ENCODE results near the gene STIMATE.

STIMATE gene

GRCh38 chr3:52893723-52894122 is 3.6 kb downstream of the STIMATE start:
- DNase-seq (ENCODE audit: low read depth in 3 of 3), result no peak

DNA sequence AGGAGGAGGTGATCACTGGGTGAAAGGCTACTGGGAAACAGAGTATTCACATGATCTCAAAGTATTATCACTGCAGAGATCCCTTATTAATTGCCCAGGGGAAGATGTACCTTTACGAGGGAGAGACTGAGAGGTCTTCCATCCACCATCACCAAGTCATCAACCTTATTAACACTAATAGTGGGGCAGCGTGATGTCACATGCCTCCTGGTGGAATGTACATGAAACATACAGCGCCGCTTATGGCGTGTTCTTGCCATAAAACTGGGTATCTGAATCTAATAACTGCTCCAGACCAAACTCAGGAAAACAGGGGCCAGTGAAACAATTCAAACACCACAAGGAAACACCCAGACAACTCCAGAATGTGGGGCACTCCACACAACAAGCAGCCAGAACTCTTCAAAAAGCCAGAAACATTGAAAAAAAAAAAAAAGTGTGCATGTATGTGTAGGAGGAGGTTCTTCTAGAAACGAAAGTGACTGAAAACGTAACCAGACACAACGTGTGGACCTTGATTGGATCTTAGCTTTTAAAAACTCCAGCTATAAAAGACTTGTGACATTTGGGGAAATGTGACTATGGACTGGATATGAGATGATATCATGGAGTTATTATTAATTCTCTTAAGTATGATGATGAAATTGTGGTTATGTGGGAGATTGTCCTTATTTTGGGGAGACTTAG is 4.6 kb downstream of the STIMATE start:
- DNase-seq (ENCODE audit: low read depth in 3 of 3), result no peak

GRCh38 chr3:52892290-52892624 is 5.1 kb downstream of the STIMATE start:
- DNase-seq (ENCODE audit: low read depth in 3 of 3), result no peak

DNA sequence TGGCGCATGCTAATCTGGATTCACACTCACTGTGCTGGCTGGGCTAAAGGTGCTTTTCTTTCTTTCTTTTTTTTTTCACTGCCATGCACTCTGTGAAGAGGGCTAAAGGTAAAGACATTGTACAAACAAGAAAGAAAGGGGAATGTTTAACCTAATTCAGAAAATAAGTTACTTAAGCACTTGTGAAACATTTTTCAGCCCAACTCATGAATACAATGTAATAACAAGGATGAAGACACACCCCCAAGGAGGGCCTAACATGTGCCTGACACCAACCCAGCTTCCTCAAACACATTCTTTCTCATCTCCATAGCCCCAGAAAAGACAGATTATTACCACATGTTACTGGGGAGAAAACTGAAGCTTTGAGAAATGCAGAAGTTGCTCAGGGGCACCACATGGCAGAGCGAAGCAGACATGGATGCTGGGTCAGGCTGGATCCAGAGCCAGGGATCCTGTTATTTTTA is 5.7 kb downstream of the STIMATE start:
- no peak for DNase-seq (ENCODE audit: low read depth in 3 of 3)

- DNase-seq (ENCODE audit: low read depth in 3 of 3), result peak in 1 of 3 experiments; percentile 52
These were observed 6.2 kb downstream of the STIMATE start for GRCh38 chr3:52891164-52891563.

DNA sequence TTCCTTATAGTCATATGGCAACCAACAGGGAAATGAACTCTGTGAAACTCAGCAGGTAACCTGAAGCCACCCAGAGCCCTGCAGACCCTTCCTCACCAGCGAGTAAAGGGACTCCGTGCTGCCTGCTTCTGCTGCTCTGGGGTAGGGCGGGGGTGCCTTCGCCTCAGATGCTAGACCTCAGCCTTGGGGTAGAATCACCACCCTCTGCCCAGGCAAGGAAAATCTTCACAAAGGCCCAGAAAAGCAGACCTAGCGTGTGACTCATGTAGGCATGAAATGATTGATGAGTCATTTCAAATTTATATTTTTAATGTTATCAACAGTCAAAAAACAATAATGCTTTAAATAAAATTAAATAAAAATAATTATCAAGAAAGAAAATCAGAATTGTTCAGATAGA is 6.6 kb downstream of the STIMATE start:
- DNase-seq (ENCODE audit: low read depth in 3 of 3), result peak in 1 of 3 experiments; percentile 37

GRCh38 chr3:52889901-52890300 is 7.4 kb downstream of the STIMATE start:
- DNase-seq (ENCODE audit: low read depth in 3 of 3), result no peak

DNA sequence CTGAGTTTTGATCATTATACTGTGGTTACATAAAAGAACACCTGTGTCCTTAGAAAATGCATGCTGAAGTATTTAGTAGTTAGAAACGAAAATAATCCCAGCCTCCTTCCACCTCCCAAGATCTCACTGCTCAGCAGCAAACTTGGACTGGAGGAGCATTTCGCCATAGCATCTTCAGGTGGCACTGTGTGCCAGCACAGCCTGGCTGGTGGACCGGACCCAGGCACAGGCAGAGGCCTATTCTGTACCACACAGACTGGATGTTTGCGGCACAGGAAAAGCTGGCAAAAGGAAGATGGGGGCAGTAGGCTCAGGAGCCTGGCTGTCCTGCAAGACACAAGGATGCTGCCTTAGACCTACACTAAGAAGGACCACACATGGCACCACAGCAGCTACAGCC is 10.2 kb downstream of the STIMATE start:
- no peak for DNase-seq (ENCODE audit: low read depth in 3 of 3)

GRCh38 chr3:52886049-52886730 is 11.2 kb downstream of the STIMATE start:
- no peak for DNase-seq (ENCODE audit: low read depth in 3 of 3)

GRCh38 chr3:52882377-52882776 is 15.0 kb downstream of the STIMATE start:
- DNase-seq (ENCODE audit: low read depth in 3 of 3), result no peak

DNA sequence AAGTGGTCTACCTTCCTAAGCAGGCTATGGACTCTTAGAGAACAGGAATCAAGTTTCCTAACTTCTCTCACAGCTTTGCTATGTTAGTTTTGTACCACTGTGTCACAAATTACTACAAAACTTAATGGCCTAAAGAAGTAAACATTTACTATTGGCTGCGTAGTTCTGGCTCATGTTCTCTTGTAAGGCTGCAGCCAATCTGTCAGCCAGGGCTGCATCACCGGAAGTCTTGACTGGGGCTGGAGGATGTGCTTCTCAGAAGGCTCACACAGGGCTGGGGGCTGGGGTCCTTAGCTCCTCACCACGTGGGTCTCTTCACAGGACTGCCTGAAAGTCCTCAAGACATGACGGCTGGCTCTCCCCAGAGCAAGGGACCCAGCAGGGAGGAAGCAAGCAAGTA is 15.5 kb downstream of the STIMATE start:
- no peak for DNase-seq (ENCODE audit: low read depth in 3 of 3)

DNA sequence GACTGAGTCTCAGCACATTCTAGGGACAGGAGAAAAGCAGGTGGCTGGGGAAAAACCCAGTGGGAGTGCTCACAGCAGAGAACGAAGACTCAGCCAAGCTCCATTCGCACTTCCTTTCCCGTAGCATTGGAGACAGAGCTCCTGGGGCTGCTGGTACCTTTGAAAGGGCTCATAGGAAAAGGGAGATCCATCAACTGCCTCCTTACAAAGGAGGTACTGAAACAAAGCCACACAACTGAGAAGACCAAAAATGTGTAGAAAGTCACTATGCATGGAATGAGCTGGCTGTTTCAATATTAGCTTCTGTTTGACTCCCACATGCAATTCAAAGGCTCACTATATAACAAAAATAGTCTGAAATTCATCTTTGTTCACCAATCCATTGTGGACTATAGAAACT is 16.9 kb downstream of the STIMATE start:
- DNase-seq (ENCODE audit: low read depth in 3 of 3), result no peak

DNA sequence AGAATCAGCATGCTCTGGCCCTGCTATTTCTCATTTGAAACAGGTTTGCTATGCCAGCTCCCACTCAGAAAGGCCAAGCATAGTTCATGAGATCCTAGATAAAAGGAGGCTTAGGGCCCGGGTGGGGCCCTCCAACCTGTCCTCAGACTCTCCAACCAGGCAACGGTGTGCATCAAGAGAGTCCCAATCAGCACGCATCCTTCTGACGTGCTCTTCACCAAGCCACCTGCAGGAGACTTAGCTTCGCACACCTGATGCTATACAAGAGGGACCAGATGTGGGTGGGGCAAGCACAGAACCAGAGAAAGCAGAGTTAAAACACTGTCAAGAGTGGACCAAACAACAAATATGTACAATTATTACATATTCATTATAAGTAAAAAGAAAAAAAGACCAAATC is 17.3 kb downstream of the STIMATE start:
- DNase-seq (ENCODE audit: low read depth in 3 of 3), result no peak

DNA sequence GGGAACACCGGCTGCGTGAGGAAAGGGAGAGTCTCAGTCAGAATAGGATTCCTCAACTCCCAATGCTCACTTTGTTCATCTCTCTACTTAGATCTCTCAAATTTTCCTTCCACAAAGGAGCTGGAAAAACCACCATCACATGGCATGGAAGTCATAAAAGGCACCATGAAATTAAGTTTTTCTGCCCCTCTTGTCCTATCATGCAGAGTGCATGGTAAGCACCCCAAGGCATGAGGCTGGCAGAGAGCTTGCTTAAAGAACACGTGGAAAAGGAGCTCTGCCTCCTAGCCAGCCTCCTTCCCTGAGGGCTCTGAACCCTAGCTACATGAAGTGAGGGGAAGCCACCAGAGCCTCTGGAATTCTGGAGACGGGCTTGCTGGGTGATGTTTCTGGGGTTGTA is 17.8 kb downstream of the STIMATE start:
- DNase-seq (ENCODE audit: low read depth in 3 of 3), result no peak

- no peak for DNase-seq (ENCODE audit: low read depth in 3 of 3)
These were observed 18.3 kb downstream of the STIMATE start for GRCh38 chr3:52879090-52879489.

- DNase-seq (ENCODE audit: low read depth in 3 of 3), result no peak
These were observed 20.3 kb downstream of the STIMATE start for GRCh38 chr3:52877085-52877484.

DNA sequence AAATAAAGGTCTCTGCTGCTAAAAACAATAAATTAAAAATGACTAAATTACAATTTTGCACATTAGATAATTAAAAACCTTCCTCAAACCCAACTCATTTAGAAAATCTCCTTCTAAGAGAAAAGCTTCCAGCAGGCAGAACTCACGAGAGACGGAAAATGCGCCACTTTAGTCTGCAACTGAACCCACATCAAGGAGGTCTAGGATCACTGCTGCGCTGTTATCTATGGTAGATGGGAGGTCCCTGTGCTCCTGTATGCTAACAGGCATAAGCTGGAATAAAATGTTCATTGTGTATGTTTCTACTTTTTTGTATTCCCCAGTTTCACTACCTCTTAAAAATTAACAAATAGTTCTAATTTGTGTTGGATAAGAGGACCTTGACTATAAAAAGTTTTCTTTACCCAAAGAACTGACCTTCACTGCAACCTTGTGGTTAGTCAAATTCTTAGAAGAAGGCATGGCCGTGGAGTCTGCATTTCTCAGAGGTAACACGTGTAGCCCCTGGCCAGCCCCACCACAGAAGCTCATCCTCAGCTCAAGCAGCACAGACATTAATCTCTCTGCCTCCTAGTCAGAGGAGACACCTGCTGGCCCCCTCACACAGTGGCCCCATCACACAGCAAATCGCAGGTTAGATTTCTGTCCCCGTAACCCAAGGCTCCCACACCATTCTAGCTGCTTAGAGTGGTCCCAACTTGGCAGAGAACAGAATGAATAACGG is 22.3 kb downstream of the STIMATE start:
- DNase-seq (ENCODE audit: low read depth in 3 of 3), result no peak

- no peak for DNase-seq (ENCODE audit: low read depth in 3 of 3)
These were observed 23.1 kb downstream of the STIMATE start for GRCh38 chr3:52874160-52874701.

DNA sequence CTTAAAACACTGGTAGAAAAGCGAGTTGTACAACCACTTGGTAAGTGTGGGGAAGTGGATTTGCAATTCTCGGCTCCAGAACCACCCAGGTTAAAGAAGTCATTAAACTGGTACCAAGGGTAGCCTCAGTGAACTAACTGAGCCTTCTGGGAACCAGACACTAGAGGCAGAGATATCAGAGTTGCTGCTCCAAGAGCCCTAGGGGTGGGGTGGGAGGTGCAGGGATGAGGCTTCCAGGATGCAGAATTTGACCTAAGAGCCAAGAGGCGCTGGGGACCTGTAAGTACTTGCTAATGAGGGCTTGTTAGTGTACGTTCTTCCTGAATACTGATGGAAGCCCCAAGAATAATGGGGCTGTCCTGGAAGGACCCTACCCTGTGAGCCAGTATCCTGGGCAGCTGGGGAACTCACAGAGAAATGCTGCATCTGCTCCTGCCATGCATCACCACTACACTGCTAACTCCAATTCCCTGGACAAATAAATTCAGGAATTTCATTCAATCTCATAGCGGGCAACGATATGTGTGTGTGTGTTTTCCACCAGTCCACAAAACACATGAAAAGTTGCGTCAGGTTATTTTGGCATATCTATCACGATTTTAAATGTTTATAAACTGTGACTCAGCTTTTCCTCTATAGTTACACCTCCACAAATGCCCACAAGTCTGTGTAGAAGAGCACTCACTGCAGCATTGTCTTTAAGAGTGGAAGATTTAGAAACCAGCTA is 23.8 kb downstream of the STIMATE start:
- no peak for DNase-seq (ENCODE audit: low read depth in 3 of 3)

- DNase-seq (ENCODE audit: low read depth in 3 of 3), result no peak
These were observed 25.1 kb downstream of the STIMATE start for GRCh38 chr3:52872245-52872644.

DNA sequence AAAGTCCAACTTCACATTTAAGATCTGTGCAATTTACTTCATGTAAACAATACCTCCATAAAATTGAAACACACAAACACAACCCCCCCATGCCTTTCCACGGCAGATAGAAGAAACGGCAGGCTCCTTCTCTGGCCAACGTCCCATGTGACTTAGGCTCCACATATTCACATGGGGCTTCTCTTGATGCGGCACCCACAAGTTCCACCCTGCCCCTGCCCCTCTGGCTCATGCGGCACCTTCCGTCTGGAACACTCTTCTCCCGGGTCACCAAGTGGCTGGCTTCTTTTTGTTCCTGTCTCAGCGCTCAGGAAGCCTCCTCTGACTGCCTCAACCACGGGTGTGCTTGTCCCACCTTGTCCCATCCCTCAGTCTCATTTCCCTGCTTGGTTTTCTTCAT is 25.6 kb downstream of the STIMATE start:
- DNase-seq (ENCODE audit: low read depth in 3 of 3), result no peak

- DNase-seq (ENCODE audit: low read depth in 3 of 3), result no peak
These were observed 26.9 kb downstream of the STIMATE start for GRCh38 chr3:52870471-52870870.

Data from stimulated activated CD4-positive, alpha-beta T cell treated with anti-CD3 and anti-CD28 coated beads, TNF-alpha, amount 100 ng/mL, for 24 hours (primary cell).